Lower lobe of right lung (tissue), 2 donors: ENCODE results near the gene SS18L1. TPM values are rescaled to one million over a fixed set of nuclear protein-coding genes. Genes with fewer than 3 reads are reported as not detected.

Experiments used
- ATAC-seq, 2 donors: fragments of 200-7000 bp; cut with Tn5 transposase; one replicate each; pipeline ENCODE4 v1.9.1; 2020 to 2022; ENCODE audit warnings: mild to moderate bottlenecking in 2 of 2, moderate library complexity in 2 of 2
- DNase-seq: peaks from one replicate; pipeline ENCODE4 v3.0.0-alpha.2; 2020
- H3K27ac ChIP-seq: fragments of 200-600 bp; one replicate; pipeline ENCODE4 v1.8.0; 2022
- H3K27me3 ChIP-seq: fragments of 200-600 bp; one replicate; pipeline ENCODE4 v1.8.0; 2022; ENCODE audit warnings: low read depth
- H3K36me3 ChIP-seq: fragments of 200-600 bp; one replicate; pipeline ENCODE4 v1.8.0; 2022; ENCODE audit warnings: mild to moderate bottlenecking
- H3K4me1 ChIP-seq: fragments of 200-600 bp; one replicate; pipeline ENCODE4 v1.8.0; 2022
- H3K4me3 ChIP-seq: fragments of 200-600 bp; one replicate; pipeline ENCODE4 v1.8.0; 2022; ENCODE audit warnings: mild to moderate bottlenecking
- H3K9me3 ChIP-seq: fragments of 200-600 bp; one replicate; pipeline ENCODE4 v1.8.0; 2022
- intact Hi-C: fragments of 100-400 bp; cut with DNase I; formaldehyde crosslinking; loops from one replicate; pipeline ENCODE4 v1.11.0; 2022
- total RNA-seq: library from RNA; stranded (reverse); fragmentation: NEBNext Ultra II Directional; extraction: Animal tissue kit (Norgen Biotek cat#: 25700); gene quantifications from one replicate; pipeline ENCODE4 v1.2.1, GENCODE V29; 2021
- TF ChIP-seq, protein P1 (sequence below): fragments of 200-600 bp; IDR thresholded peaks from one replicate; pipeline ENCODE4 v1.8.0; 2022; ENCODE audit warnings: antibody characterized with exemption, mild to moderate bottlenecking
- donor health status: DM: no; HTN: yes; CAD: no; lungs with severe emphysema.

Gene SS18L1
- total RNA-seq, 1 donor from 2014 or later = 17.8 TPM

GRCh38 chr20:62121776-62122653 lies 21.6 kb upstream of the SS18L1 start, which contains the start of gene LSM14B:
LSM14B (plus strand) TSS chr20:62122475; CDS start chr20:62122667, 192 bp downstream.
- ATAC-seq (peak; percentile 92 to 96), DNase-seq (peak; percentile 97)
- H3K27ac ChIP-seq = peak within 1 kb of the TSS; percentile 90
- TF ChIP-seq, protein P1, sequence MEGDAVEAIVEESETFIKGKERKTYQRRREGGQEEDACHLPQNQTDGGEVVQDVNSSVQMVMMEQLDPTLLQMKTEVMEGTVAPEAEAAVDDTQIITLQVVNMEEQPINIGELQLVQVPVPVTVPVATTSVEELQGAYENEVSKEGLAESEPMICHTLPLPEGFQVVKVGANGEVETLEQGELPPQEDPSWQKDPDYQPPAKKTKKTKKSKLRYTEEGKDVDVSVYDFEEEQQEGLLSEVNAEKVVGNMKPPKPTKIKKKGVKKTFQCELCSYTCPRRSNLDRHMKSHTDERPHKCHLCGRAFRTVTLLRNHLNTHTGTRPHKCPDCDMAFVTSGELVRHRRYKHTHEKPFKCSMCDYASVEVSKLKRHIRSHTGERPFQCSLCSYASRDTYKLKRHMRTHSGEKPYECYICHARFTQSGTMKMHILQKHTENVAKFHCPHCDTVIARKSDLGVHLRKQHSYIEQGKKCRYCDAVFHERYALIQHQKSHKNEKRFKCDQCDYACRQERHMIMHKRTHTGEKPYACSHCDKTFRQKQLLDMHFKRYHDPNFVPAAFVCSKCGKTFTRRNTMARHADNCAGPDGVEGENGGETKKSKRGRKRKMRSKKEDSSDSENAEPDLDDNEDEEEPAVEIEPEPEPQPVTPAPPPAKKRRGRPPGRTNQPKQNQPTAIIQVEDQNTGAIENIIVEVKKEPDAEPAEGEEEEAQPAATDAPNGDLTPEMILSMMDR = no peak
- H3K4me3 ChIP-seq = peak within 1 kb of the TSS; percentile 78
- H3K9me3 ChIP-seq = no peaks in the 10 kb centered on the region
- H3K36me3 ChIP-seq = peaks cover 28% of the 10 kb centered on the region
- peaks cover 7% of the 10 kb centered on the region for H3K27me3 ChIP-seq
- intact Hi-C loops = no loop called here
- peaks cover 25% of the 10 kb centered on the region for H3K4me1 ChIP-seq

- ATAC-seq = peak; percentile 41 to 59
- Histone ChIP-seq H3K27me3 (no peaks in the 10 kb centered on the region), H3K4me1 (peaks cover 25% of the 10 kb centered on the region), H3K9me3 (no peaks in the 10 kb centered on the region), H3K4me3 (peak overlapping the region; percentile 78), H3K27ac (peak overlapping the region; percentile 81), H3K36me3 (peaks cover 37% of the 10 kb centered on the region)
- intact Hi-C loops = no loop called here
- DNase-seq = no peak
- TF ChIP-seq, protein P1 = no peak
These were observed 20.7 kb upstream of the SS18L1 start for GRCh38 chr20:62122654-62123449.

- H3K4me1 ChIP-seq = peaks cover 25% of the 10 kb centered on the region
- H3K27me3 ChIP-seq = no peaks in the 10 kb centered on the region
- peak overlapping the region; percentile 81 for H3K27ac ChIP-seq
- no peaks in the 10 kb centered on the region for H3K9me3 ChIP-seq
- H3K4me3 ChIP-seq = peak overlapping the region; percentile 78
- peaks cover 44% of the 10 kb centered on the region for H3K36me3 ChIP-seq
- intact Hi-C loops = no loop called here
- TF ChIP-seq, protein P1 = no peak
- DNase-seq = no peak
- ATAC-seq = peak in 1 of 2 donors; percentile 30
These were observed 20.0 kb upstream of the SS18L1 start for GRCh38 chr20:62123450-62124118.

GRCh38 chr20:62126141-62126540 lies 17.4 kb upstream of the SS18L1 start:
- intact Hi-C loops = no loop called here
- TF ChIP-seq, protein P1 = no peak
- Histone ChIP-seq H3K27ac (no peak overlapping the region), H3K9me3 (no peaks in the 10 kb centered on the region), H3K4me1 (peaks cover 18% of the 10 kb centered on the region), H3K36me3 (peaks cover 70% of the 10 kb centered on the region), H3K27me3 (no peaks in the 10 kb centered on the region), H3K4me3 (no peak overlapping the region)
- DNase-seq = no peak
- no peak for ATAC-seq

DNA sequence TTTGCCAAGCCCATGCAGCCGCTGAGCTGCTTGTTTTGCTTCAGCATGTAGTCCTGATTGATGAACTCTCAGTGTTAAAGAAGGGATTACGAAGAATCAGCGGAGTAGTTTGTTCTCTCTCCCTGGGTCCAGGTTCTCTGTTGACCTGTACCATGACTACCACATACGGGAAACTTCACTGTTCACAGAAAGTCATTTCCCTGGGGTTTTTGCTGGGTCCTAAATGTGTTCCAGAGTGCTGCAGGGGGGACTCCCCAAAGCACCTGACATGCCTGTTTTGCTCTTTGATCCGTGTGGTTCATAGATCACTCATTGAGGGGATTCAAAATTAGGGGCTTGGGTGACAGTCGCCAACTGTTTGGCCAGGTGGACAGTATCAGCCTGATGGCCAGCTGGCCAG lies 15.8 kb upstream of the SS18L1 start:
- no peak for ATAC-seq
- intact Hi-C loops = no loop called here
- H3K27me3 ChIP-seq = no peaks in the 10 kb centered on the region
- TF ChIP-seq, protein P1 = no peak
- no peak overlapping the region for H3K4me3 ChIP-seq
- peaks cover 28% of the 10 kb centered on the region for H3K4me1 ChIP-seq
- no peak overlapping the region for H3K27ac ChIP-seq
- H3K36me3 ChIP-seq = peaks cover 86% of the 10 kb centered on the region
- no peaks in the 10 kb centered on the region for H3K9me3 ChIP-seq
- DNase-seq = no peak
